Endothelial cell of umbilical vein (primary cell): Measurements from ENCODE around the gene CXCR6.

Source experiments
- CTCF ChIP-seq, 2 donors: IDR thresholded peaks; 1 replicate in 1 of 2; 2 replicates in 1 of 2; pipeline ENCODE4 v1.5.1; 2011; ENCODE audit warnings: low read length in 2 of 2, mild to moderate bottlenecking in 2 of 2, moderate library complexity in 2 of 2, control low read depth in 1 of 2, inconsistent platforms in 1 of 2, low read depth in 1 of 2; ENCODE audit not compliant: insufficient read depth in 1 of 2; ENCODE audit errors: extremely low read depth in 1 of 2
- EZH2 ChIP-seq: IDR thresholded peaks from 2 replicates; pipeline ENCODE4 v1.6.1; 2012; ENCODE audit warnings: borderline replicate concordance, low read depth, mild to moderate bottlenecking, moderate library complexity, low read length, inconsistent platforms; ENCODE audit not compliant: severe bottlenecking
- MAX ChIP-seq: IDR thresholded peaks from 2 replicates; pipeline ENCODE4 v1.6.1; 2011; ENCODE audit not compliant: insufficient read depth, insufficient read length
- POLR2A ChIP-seq: IDR thresholded peaks from 2 replicates; pipeline ENCODE4 v1.6.1; 2012; ENCODE audit warnings: low read depth, mild to moderate bottlenecking, control low read depth, low read length
- POLR2AphosphoS5 ChIP-seq: IDR thresholded peaks from 2 replicates; pipeline ENCODE4 v1.6.1; 2012; ENCODE audit warnings: low read depth, mild to moderate bottlenecking, control low read depth, low read length, moderate library complexity; ENCODE audit not compliant: insufficient read depth

GRCh38 chr3:45965253-45965652, 22.0 kb downstream of the CXCR6 start:
- TF ChIP-seq CTCF (IDR thresholded peaks at IDR 0.05; ENCODE audit: extremely low read depth in 1 of 2, insufficient read depth in 1 of 2, low read depth in 1 of 2, low read length in 2 of 2): no peak
- TF ChIP-seq EZH2: no peak
- no peak for TF ChIP-seq POLR2AphosphoS5
- no peak for TF ChIP-seq MAX
- TF ChIP-seq POLR2A: no peak
